ENCODE measurements around the gene SLC35G3. TPM values are rescaled to one million over a fixed set of nuclear protein-coding genes. Genes with fewer than 3 reads are reported as not detected.

SLC35G3 gene
- total and polyA plus RNA-seq, 4 donors = not detected

DNA sequence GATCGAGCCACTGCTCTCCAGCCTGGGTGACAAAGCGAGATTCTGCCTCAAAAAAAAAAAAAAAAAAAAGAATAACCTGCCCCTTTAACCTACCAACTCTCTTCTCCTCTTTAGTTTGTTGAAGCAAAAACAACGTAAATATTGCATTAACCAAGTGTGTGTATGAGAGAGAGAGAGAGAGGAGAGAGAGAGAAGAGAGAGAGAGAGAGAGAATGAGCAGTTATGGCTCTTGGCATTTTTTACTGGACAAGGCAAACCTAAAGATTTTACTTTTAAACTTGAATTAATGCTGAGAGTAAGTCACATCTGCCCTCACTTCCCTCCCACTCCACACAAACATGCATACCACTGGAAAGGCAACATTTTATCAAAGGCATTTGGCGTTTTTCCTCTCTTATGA lies 45.6 kb upstream of the SLC35G3 start:
- Histone ChIP-seq H3K9me3 (ENCODE audit: control insufficient read depth in 4 of 4, low read length in 3 of 4) (no peaks in the 10 kb centered on the region), H3K4me3 (ENCODE audit: low read depth in 1 of 3, low read length in 3 of 3) (no peak overlapping the region), H3K9ac (ENCODE audit: low read depth in 1 of 2, low read length in 2 of 2) (no peak overlapping the region), H3K4me1 (ENCODE audit: control insufficient read depth in 4 of 4, insufficient read depth in 4 of 4, low read length in 3 of 4) (peaks cover 3 to 20% (median 6%) of the 10 kb centered on the region in 4 donors), H3K27me3 (ENCODE audit: control insufficient read depth in 4 of 4, insufficient read depth in 4 of 4, low read length in 3 of 4) (no peaks in the 10 kb centered on the region), H3K27ac (ENCODE audit: low read depth in 1 of 2, low read length in 2 of 2) (no peak overlapping the region), H3K36me3 (ENCODE audit: control insufficient read depth in 4 of 4, insufficient read depth in 3 of 4, low read depth in 1 of 4, low read length in 3 of 4) (no peaks in the 10 kb centered on the region)
- 72% methylated on average over 4 of the region's 4 CpGs for WGBS
- no peak for DNase-seq (ENCODE audit: low spot score)
- TF ChIP-seq SP1 (IDR thresholded peaks at IDR 0.05) = no peak
- TF ChIP-seq, protein P1, sequence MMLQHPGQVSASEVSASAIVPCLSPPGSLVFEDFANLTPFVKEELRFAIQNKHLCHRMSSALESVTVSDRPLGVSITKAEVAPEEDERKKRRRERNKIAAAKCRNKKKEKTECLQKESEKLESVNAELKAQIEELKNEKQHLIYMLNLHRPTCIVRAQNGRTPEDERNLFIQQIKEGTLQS (IDR thresholded peaks at IDR 0.05) = no peak
- TF ChIP-seq, protein P2, sequence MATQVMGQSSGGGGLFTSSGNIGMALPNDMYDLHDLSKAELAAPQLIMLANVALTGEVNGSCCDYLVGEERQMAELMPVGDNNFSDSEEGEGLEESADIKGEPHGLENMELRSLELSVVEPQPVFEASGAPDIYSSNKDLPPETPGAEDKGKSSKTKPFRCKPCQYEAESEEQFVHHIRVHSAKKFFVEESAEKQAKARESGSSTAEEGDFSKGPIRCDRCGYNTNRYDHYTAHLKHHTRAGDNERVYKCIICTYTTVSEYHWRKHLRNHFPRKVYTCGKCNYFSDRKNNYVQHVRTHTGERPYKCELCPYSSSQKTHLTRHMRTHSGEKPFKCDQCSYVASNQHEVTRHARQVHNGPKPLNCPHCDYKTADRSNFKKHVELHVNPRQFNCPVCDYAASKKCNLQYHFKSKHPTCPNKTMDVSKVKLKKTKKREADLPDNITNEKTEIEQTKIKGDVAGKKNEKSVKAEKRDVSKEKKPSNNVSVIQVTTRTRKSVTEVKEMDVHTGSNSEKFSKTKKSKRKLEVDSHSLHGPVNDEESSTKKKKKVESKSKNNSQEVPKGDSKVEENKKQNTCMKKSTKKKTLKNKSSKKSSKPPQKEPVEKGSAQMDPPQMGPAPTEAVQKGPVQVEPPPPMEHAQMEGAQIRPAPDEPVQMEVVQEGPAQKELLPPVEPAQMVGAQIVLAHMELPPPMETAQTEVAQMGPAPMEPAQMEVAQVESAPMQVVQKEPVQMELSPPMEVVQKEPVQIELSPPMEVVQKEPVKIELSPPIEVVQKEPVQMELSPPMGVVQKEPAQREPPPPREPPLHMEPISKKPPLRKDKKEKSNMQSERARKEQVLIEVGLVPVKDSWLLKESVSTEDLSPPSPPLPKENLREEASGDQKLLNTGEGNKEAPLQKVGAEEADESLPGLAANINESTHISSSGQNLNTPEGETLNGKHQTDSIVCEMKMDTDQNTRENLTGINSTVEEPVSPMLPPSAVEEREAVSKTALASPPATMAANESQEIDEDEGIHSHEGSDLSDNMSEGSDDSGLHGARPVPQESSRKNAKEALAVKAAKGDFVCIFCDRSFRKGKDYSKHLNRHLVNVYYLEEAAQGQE (IDR thresholded peaks at IDR 0.05) = no peak
- no peak for TF ChIP-seq GABPA (IDR thresholded peaks at IDR 0.05 in 1 of 2, conservative IDR thresholded peaks at IDR 0.05 in 1 of 2)
- TF ChIP-seq FOXA1 (IDR thresholded peaks at IDR 0.05) = no peak
- no peak for TF ChIP-seq YY1 (IDR thresholded peaks at IDR 0.05)
- TF ChIP-seq HNF4G (IDR thresholded peaks at IDR 0.05) = no peak
- TF ChIP-seq RAD21 (IDR thresholded peaks at IDR 0.05) = no peak
- no peak for TF ChIP-seq FOXA2 (IDR thresholded peaks at IDR 0.05)
- TF ChIP-seq JUND (IDR thresholded peaks at IDR 0.05) = no peak
- TF ChIP-seq, protein P3, sequence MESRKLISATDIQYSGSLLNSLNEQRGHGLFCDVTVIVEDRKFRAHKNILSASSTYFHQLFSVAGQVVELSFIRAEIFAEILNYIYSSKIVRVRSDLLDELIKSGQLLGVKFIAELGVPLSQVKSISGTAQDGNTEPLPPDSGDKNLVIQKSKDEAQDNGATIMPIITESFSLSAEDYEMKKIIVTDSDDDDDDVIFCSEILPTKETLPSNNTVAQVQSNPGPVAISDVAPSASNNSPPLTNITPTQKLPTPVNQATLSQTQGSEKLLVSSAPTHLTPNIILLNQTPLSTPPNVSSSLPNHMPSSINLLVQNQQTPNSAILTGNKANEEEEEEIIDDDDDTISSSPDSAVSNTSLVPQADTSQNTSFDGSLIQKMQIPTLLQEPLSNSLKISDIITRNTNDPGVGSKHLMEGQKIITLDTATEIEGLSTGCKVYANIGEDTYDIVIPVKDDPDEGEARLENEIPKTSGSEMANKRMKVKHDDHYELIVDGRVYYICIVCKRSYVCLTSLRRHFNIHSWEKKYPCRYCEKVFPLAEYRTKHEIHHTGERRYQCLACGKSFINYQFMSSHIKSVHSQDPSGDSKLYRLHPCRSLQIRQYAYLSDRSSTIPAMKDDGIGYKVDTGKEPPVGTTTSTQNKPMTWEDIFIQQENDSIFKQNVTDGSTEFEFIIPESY (IDR thresholded peaks at IDR 0.05) = no peak
- TF ChIP-seq, protein P4, sequence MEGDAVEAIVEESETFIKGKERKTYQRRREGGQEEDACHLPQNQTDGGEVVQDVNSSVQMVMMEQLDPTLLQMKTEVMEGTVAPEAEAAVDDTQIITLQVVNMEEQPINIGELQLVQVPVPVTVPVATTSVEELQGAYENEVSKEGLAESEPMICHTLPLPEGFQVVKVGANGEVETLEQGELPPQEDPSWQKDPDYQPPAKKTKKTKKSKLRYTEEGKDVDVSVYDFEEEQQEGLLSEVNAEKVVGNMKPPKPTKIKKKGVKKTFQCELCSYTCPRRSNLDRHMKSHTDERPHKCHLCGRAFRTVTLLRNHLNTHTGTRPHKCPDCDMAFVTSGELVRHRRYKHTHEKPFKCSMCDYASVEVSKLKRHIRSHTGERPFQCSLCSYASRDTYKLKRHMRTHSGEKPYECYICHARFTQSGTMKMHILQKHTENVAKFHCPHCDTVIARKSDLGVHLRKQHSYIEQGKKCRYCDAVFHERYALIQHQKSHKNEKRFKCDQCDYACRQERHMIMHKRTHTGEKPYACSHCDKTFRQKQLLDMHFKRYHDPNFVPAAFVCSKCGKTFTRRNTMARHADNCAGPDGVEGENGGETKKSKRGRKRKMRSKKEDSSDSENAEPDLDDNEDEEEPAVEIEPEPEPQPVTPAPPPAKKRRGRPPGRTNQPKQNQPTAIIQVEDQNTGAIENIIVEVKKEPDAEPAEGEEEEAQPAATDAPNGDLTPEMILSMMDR (IDR thresholded peaks at IDR 0.05; ENCODE audit: low read depth, low read length, missing input control) = no peak
- TF ChIP-seq, protein P5, sequence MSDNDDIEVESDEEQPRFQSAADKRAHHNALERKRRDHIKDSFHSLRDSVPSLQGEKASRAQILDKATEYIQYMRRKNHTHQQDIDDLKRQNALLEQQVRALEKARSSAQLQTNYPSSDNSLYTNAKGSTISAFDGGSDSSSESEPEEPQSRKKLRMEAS (IDR thresholded peaks at IDR 0.05) = no peak
- TF ChIP-seq RXRA (IDR thresholded peaks at IDR 0.05) = no peak
- no peak for TF ChIP-seq HNF4A (conservative IDR thresholded peaks at IDR 0.05)
- no peak for TF ChIP-seq NR2F2 (IDR thresholded peaks at IDR 0.05)
- no peak for TF ChIP-seq TAF1 (conservative IDR thresholded peaks at IDR 0.05)
- no peak for TF ChIP-seq EGR1 (IDR thresholded peaks at IDR 0.05; ENCODE audit: low read depth in 2 of 2)
